ENCODE data around the gene FBL. TPM values are rescaled to one million over a fixed set of nuclear protein-coding genes. Genes with fewer than 3 reads are reported as not detected.

The FBL gene
- total and polyA plus RNA-seq, 4 donors, result 23.3 to 96.2 (median 57.7) TPM

DNA sequence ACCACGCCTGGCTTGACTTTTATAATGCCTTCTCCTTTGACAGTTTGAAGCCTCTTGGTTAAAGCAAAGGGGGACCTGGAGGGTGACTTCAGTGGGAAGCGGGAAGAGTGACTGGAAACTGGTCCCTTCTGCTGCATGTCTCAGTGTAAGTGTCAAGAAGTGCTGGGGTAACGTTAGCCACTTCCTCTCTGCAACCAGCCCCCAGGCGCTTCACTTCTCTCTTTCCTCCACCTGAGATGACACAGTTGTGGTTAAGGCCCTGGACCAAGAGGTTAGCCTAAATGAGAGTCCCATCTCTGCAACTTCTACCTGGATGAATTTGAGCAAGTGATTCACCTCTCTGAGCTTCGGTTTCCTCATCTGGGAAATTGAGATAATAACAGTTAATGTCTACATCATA is 51.2 kb downstream of the FBL start:
- peaks cover 0 to 4% (median 1%) of the 10 kb centered on the region in 4 donors for H3K4me1 ChIP-seq (ENCODE audit: control insufficient read depth in 4 of 4, insufficient read depth in 4 of 4, low read length in 3 of 4)
- H3K36me3 ChIP-seq (ENCODE audit: control insufficient read depth in 4 of 4, insufficient read depth in 3 of 4, low read depth in 1 of 4, low read length in 3 of 4), result no peaks in the 10 kb centered on the region
- H3K27ac ChIP-seq (ENCODE audit: low read depth in 1 of 2, low read length in 2 of 2), result no peak overlapping the region
- 56% methylated on average over 5 of the region's 5 CpGs for WGBS
- H3K9ac ChIP-seq (ENCODE audit: low read depth in 1 of 2, low read length in 2 of 2), result no peak overlapping the region
- H3K4me3 ChIP-seq (ENCODE audit: low read depth in 1 of 3, low read length in 3 of 3), result no peak overlapping the region
- H3K27me3 ChIP-seq (ENCODE audit: control insufficient read depth in 4 of 4, insufficient read depth in 4 of 4, low read length in 3 of 4), result peaks cover 0 to 3% (median 1%) of the 10 kb centered on the region in 4 donors
- H3K9me3 ChIP-seq (ENCODE audit: control insufficient read depth in 4 of 4, low read length in 3 of 4), result no peaks in the 10 kb centered on the region
- DNase-seq (ENCODE audit: low spot score), result no peak
- no peak for TF ChIP-seq FOXA2 (IDR thresholded peaks at IDR 0.05)
- TF ChIP-seq SP1 (IDR thresholded peaks at IDR 0.05), result no peak
- TF ChIP-seq FOXA1 (IDR thresholded peaks at IDR 0.05), result no peak
- TF ChIP-seq TAF1 (conservative IDR thresholded peaks at IDR 0.05), result no peak
- no peak for TF ChIP-seq HNF4G (IDR thresholded peaks at IDR 0.05)
- TF ChIP-seq RXRA (IDR thresholded peaks at IDR 0.05), result no peak
- no peak for TF ChIP-seq GABPA (IDR thresholded peaks at IDR 0.05 in 1 of 2, conservative IDR thresholded peaks at IDR 0.05 in 1 of 2)

DNA sequence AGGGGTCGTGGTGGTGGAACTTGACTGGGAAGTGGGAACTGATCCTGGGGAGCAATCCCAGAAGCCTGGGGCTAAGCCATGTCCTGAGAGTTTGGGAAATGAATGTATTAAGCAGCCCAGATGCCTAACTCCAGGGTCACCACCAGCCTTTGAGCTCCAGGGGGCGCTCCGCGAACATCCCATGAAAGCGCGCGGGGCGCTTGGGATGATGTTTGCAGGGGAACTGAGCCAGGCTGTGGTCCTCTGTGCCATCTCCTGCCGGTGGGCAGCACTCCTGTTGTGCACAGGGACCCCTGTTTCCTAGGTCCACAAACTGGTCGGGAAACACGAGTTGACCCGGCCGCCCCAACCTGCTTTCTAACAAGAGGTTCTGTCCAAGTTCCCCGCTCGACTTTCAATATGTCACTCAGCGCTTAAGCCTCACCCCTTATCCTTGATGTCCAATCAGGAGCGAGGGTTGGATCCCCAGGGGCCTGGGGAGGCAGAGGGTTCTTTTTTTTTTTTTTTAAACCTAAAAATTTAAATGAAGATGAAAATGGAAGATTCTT is 53.1 kb downstream of the FBL start:
- peaks cover 0 to 4% (median 1%) of the 10 kb centered on the region in 4 donors for H3K4me1 ChIP-seq (ENCODE audit: control insufficient read depth in 4 of 4, insufficient read depth in 4 of 4, low read length in 3 of 4)
- under 1% methylated on average over 17 of the region's 17 CpGs for WGBS
- TF ChIP-seq FOXA1 (IDR thresholded peaks at IDR 0.05), result no peak
- TF ChIP-seq, protein P1, sequence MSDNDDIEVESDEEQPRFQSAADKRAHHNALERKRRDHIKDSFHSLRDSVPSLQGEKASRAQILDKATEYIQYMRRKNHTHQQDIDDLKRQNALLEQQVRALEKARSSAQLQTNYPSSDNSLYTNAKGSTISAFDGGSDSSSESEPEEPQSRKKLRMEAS (IDR thresholded peaks at IDR 0.05), result no peak
- no peak for TF ChIP-seq JUND (IDR thresholded peaks at IDR 0.05)
- no peak for TF ChIP-seq TAF1 (conservative IDR thresholded peaks at IDR 0.05)
- TF ChIP-seq, protein P2, sequence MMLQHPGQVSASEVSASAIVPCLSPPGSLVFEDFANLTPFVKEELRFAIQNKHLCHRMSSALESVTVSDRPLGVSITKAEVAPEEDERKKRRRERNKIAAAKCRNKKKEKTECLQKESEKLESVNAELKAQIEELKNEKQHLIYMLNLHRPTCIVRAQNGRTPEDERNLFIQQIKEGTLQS (IDR thresholded peaks at IDR 0.05), result no peak
- TF ChIP-seq, protein P3, sequence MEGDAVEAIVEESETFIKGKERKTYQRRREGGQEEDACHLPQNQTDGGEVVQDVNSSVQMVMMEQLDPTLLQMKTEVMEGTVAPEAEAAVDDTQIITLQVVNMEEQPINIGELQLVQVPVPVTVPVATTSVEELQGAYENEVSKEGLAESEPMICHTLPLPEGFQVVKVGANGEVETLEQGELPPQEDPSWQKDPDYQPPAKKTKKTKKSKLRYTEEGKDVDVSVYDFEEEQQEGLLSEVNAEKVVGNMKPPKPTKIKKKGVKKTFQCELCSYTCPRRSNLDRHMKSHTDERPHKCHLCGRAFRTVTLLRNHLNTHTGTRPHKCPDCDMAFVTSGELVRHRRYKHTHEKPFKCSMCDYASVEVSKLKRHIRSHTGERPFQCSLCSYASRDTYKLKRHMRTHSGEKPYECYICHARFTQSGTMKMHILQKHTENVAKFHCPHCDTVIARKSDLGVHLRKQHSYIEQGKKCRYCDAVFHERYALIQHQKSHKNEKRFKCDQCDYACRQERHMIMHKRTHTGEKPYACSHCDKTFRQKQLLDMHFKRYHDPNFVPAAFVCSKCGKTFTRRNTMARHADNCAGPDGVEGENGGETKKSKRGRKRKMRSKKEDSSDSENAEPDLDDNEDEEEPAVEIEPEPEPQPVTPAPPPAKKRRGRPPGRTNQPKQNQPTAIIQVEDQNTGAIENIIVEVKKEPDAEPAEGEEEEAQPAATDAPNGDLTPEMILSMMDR (IDR thresholded peaks at IDR 0.05; ENCODE audit: low read depth, low read length, missing input control), result peak; percentile 84
- peak; percentile 18 for TF ChIP-seq YY1 (IDR thresholded peaks at IDR 0.05)
- peak; percentile 85 to 92 for TF ChIP-seq RAD21 (IDR thresholded peaks at IDR 0.05)
- no peak overlapping the region for H3K9ac ChIP-seq (ENCODE audit: low read depth in 1 of 2, low read length in 2 of 2)
- H3K36me3 ChIP-seq (ENCODE audit: control insufficient read depth in 4 of 4, insufficient read depth in 3 of 4, low read depth in 1 of 4, low read length in 3 of 4), result no peaks in the 10 kb centered on the region
- H3K9me3 ChIP-seq (ENCODE audit: control insufficient read depth in 4 of 4, low read length in 3 of 4), result no peaks in the 10 kb centered on the region
- no peak overlapping the region for H3K27ac ChIP-seq (ENCODE audit: low read depth in 1 of 2, low read length in 2 of 2)
- H3K27me3 ChIP-seq (ENCODE audit: control insufficient read depth in 4 of 4, insufficient read depth in 4 of 4, low read length in 3 of 4), result peaks cover 0 to 3% (median 1%) of the 10 kb centered on the region in 4 donors
- peak overlapping the region; percentile 53 to 81 (median 72) for H3K4me3 ChIP-seq (ENCODE audit: low read depth in 1 of 3, low read length in 3 of 3)
- DNase-seq (ENCODE audit: low spot score), result peak; percentile 79

DNA sequence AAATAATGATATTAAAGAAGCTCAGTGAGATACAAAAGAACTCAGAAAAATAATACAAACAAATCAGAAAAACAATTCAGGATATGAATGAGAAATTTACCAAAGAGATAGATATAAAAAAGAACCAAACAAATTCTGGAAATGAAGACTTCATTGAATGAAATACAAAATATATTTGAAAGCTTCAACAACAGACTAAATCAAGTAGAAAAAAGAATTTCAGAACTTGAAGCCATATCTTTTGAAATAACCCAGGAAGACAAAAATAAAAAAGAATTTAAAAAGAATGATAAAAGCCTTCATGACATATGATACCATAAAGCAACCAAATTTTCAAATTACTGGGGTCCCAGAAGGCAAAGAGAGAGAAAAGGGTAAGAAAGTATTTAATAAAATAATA is 57.9 kb downstream of the FBL start:
- TF ChIP-seq, protein P3 (IDR thresholded peaks at IDR 0.05; ENCODE audit: low read depth, low read length, missing input control), result no peak
- TF ChIP-seq RXRA (IDR thresholded peaks at IDR 0.05) (no peak), HNF4A (conservative IDR thresholded peaks at IDR 0.05) (no peak), TAF1 (conservative IDR thresholded peaks at IDR 0.05) (no peak), SP1 (IDR thresholded peaks at IDR 0.05) (no peak)
- TF ChIP-seq, protein P1 (IDR thresholded peaks at IDR 0.05), result no peak
- H3K36me3 ChIP-seq (ENCODE audit: control insufficient read depth in 4 of 4, insufficient read depth in 3 of 4, low read depth in 1 of 4, low read length in 3 of 4), result no peaks in the 10 kb centered on the region
- H3K9me3 ChIP-seq (ENCODE audit: control insufficient read depth in 4 of 4, low read length in 3 of 4), result no peaks in the 10 kb centered on the region
- no peaks in the 10 kb centered on the region for H3K27me3 ChIP-seq (ENCODE audit: control insufficient read depth in 4 of 4, insufficient read depth in 4 of 4, low read length in 3 of 4)
- peaks cover 0 to 4% (median 1%) of the 10 kb centered on the region in 4 donors for H3K4me1 ChIP-seq (ENCODE audit: control insufficient read depth in 4 of 4, insufficient read depth in 4 of 4, low read length in 3 of 4)
- no peak overlapping the region for H3K9ac ChIP-seq (ENCODE audit: low read depth in 1 of 2, low read length in 2 of 2)
- no peak overlapping the region for H3K27ac ChIP-seq (ENCODE audit: low read depth in 1 of 2, low read length in 2 of 2)
- no peak for DNase-seq (ENCODE audit: low spot score)
- H3K4me3 ChIP-seq (ENCODE audit: low read depth in 1 of 3, low read length in 3 of 3), result no peak overlapping the region

Measured in liver (tissue), 9 donors.